Measurements from ENCODE around the gene KCMF1. TPM values are rescaled to one million over a fixed set of nuclear protein-coding genes. Genes with fewer than 3 reads are reported as not detected.

KCMF1 gene
- total and polyA plus RNA-seq, 4 donors: 15.8 to 71.0 (median 47.4) TPM

GRCh38 chr2:85034158-85034557, 63.2 kb downstream of the KCMF1 start:
- Histone ChIP-seq H3K9me3 (ENCODE audit: control insufficient read depth in 4 of 4, insufficient read depth in 3 of 4, low read length in 3 of 4) (no peaks in the 10 kb centered on the region), H3K9ac (ENCODE audit: insufficient read depth in 1 of 2, low read length in 2 of 2) (no peak overlapping the region), H3K27ac (ENCODE audit: low read depth in 1 of 2, low read length in 1 of 2) (no peak overlapping the region), H3K36me3 (ENCODE audit: control insufficient read depth in 4 of 4, insufficient read depth in 4 of 4, low read length in 4 of 4) (peaks cover 10 to 32% (median 19%) of the 10 kb centered on the region in 4 donors), H3K4me3 (no peak overlapping the region), H3K4me1 (ENCODE audit: control insufficient read depth in 5 of 5, insufficient read depth in 5 of 5, low read length in 5 of 5) (peaks cover 0 to 3% (median 0%) of the 10 kb centered on the region in 5 donors), H3K27me3 (ENCODE audit: control insufficient read depth in 3 of 3, insufficient read depth in 3 of 3, low read length in 2 of 3) (no peaks in the 10 kb centered on the region)
- DNase-seq: no peak
- 95 to 97% methylated on average over 2 of the region's 2 CpGs for WGBS, 2 donors
- no peak for TF ChIP-seq CTCF (IDR thresholded peaks at IDR 0.05; ENCODE audit: control extremely low read depth, extremely low read depth)
- ATAC-seq (ENCODE audit: insufficient read depth, low FRiP score): no peak

- H3K36me3 ChIP-seq (ENCODE audit: control insufficient read depth in 4 of 4, insufficient read depth in 4 of 4, low read length in 4 of 4): peaks cover 14 to 32% (median 20%) of the 10 kb centered on the region in 4 donors
- H3K9ac ChIP-seq (ENCODE audit: insufficient read depth in 1 of 2, low read length in 2 of 2): no peak overlapping the region
- WGBS, 2 donors: 98% methylated on average over 7 of the region's 7 CpGs
- DNase-seq: no peak
- no peak overlapping the region for H3K27ac ChIP-seq (ENCODE audit: low read depth in 1 of 2, low read length in 1 of 2)
- no peaks in the 10 kb centered on the region for H3K27me3 ChIP-seq (ENCODE audit: control insufficient read depth in 3 of 3, insufficient read depth in 3 of 3, low read length in 2 of 3)
- TF ChIP-seq CTCF (IDR thresholded peaks at IDR 0.05; ENCODE audit: control extremely low read depth, extremely low read depth): no peak
- no peak for ATAC-seq (ENCODE audit: insufficient read depth, low FRiP score)
- no peaks in the 10 kb centered on the region for H3K9me3 ChIP-seq (ENCODE audit: control insufficient read depth in 4 of 4, insufficient read depth in 3 of 4, low read length in 3 of 4)
- peaks cover 0 to 5% (median 0%) of the 10 kb centered on the region in 5 donors for H3K4me1 ChIP-seq (ENCODE audit: control insufficient read depth in 5 of 5, insufficient read depth in 5 of 5, low read length in 5 of 5)
- no peak overlapping the region for H3K4me3 ChIP-seq
Observed at GRCh38 chr2:85037622-85038021, 66.7 kb downstream of the KCMF1 start.

GRCh38 chr2:85042330-85042729, 71.4 kb downstream of the KCMF1 start:
- no peak for TF ChIP-seq CTCF (IDR thresholded peaks at IDR 0.05; ENCODE audit: control extremely low read depth, extremely low read depth)
- peaks cover 0 to 9% (median 0%) of the 10 kb centered on the region in 5 donors for H3K4me1 ChIP-seq (ENCODE audit: control insufficient read depth in 5 of 5, insufficient read depth in 5 of 5, low read length in 5 of 5)
- no peaks in the 10 kb centered on the region for H3K27me3 ChIP-seq (ENCODE audit: control insufficient read depth in 3 of 3, insufficient read depth in 3 of 3, low read length in 2 of 3)
- H3K36me3 ChIP-seq (ENCODE audit: control insufficient read depth in 4 of 4, insufficient read depth in 4 of 4, low read length in 4 of 4): peaks cover 13 to 41% (median 29%) of the 10 kb centered on the region in 4 donors
- DNase-seq (no peak), ATAC-seq (ENCODE audit: insufficient read depth, low FRiP score) (no peak)
- no peak overlapping the region for H3K4me3 ChIP-seq
- H3K9ac ChIP-seq (ENCODE audit: insufficient read depth in 1 of 2, low read length in 2 of 2): no peak overlapping the region
- 96 to 97% methylated on average over 4 of the region's 4 CpGs for WGBS, 2 donors
- H3K9me3 ChIP-seq (ENCODE audit: control insufficient read depth in 4 of 4, insufficient read depth in 3 of 4, low read length in 3 of 4): no peaks in the 10 kb centered on the region
- H3K27ac ChIP-seq (ENCODE audit: low read depth in 1 of 2, low read length in 1 of 2): no peak overlapping the region

GRCh38 chr2:85048534-85048933, 77.6 kb downstream of the KCMF1 start:
- no peak for TF ChIP-seq CTCF (IDR thresholded peaks at IDR 0.05; ENCODE audit: control extremely low read depth, extremely low read depth)
- DNase-seq (no peak), ATAC-seq (ENCODE audit: insufficient read depth, low FRiP score) (no peak)
- Histone ChIP-seq H3K9me3 (ENCODE audit: control insufficient read depth in 4 of 4, insufficient read depth in 3 of 4, low read length in 3 of 4) (no peaks in the 10 kb centered on the region), H3K4me3 (no peak overlapping the region), H3K9ac (ENCODE audit: insufficient read depth in 1 of 2, low read length in 2 of 2) (no peak overlapping the region), H3K4me1 (ENCODE audit: control insufficient read depth in 5 of 5, insufficient read depth in 5 of 5, low read length in 5 of 5) (no peaks in the 10 kb centered on the region), H3K27me3 (ENCODE audit: control insufficient read depth in 3 of 3, insufficient read depth in 3 of 3, low read length in 2 of 3) (no peaks in the 10 kb centered on the region), H3K36me3 (ENCODE audit: control insufficient read depth in 4 of 4, insufficient read depth in 4 of 4, low read length in 4 of 4) (peaks cover 23 to 47% (median 24%) of the 10 kb centered on the region in 4 donors), H3K27ac (ENCODE audit: low read depth in 1 of 2, low read length in 1 of 2) (no peak overlapping the region)
- WGBS, 2 donors: 99 to 100% methylated on average over 3 of the region's 3 CpGs
